Neural cell (in vitro differentiated cells): Measurements from ENCODE around the gene CD8A. TPM values are rescaled to one million over a fixed set of nuclear protein-coding genes. Genes with fewer than 3 reads are reported as not detected.

Source experiments
- H2AFZ ChIP-seq: fragments of 200-600, 300-800 bp; sonication (generic), shearing (Covaris generic); 2 replicates; pipeline ENCODE4 v1.6.0; 2014; ENCODE audit warnings: low read depth, mild to moderate bottlenecking, antibody characterized with exemption, low read length, moderate library complexity
- H3F3A ChIP-seq: fragments of 200-600 bp; shearing (Covaris generic); 2 replicates; pipeline ENCODE4 v1.6.1; 2016; ENCODE audit warnings: mild to moderate bottlenecking, moderate library complexity, mixed read lengths, antibody characterized with exemption, low read length; ENCODE audit not compliant: insufficient read depth, poor library complexity, severe bottlenecking
- H3K27ac ChIP-seq: fragments of 200-600, 300-800 bp; sonication (generic), shearing (Covaris generic); 2 replicates; pipeline ENCODE4 v1.5.1; 2014; ENCODE audit warnings: mild to moderate bottlenecking, low read length, moderate library complexity
- H3K27me3 ChIP-seq: fragments of 300-800, 200-600 bp; sonication (generic), shearing (Covaris generic); 2 replicates; pipeline ENCODE4 v1.6.0; 2014; ENCODE audit warnings: mild to moderate bottlenecking, low read depth, low read length, moderate library complexity; ENCODE audit not compliant: insufficient read depth
- H3K36me3 ChIP-seq: fragments of 300-800, 200-600 bp; sonication (generic), shearing (Covaris generic); 2 replicates; pipeline ENCODE4 v1.5.1; 2014; ENCODE audit warnings: mild to moderate bottlenecking, antibody characterized with exemption, low read length, moderate library complexity; ENCODE audit not compliant: insufficient read depth
- H3K4me2 ChIP-seq: fragments of 300-800, 200-600 bp; sonication (generic), shearing (Covaris generic); 2 replicates; pipeline ENCODE4 v1.6.0; 2014; ENCODE audit warnings: mild to moderate bottlenecking, low read length
- H3K4me3 ChIP-seq: fragments of 300-800, 200-600 bp; sonication (generic), shearing (Covaris generic); 2 replicates; pipeline ENCODE4 v1.5.1; 2014; ENCODE audit warnings: mild to moderate bottlenecking, low read length, moderate library complexity
- H3K79me2 ChIP-seq: fragments of 200-600 bp; shearing (Covaris generic); replicated peaks from 2 replicates; pipeline ENCODE4 v1.6.0; 2014; ENCODE audit warnings: mild to moderate bottlenecking, low read length, moderate library complexity; ENCODE audit not compliant: insufficient read depth
- H3K9ac ChIP-seq: fragments of 300-800, 200-600 bp; sonication (generic), shearing (Covaris generic); 2 replicates; pipeline ENCODE4 v1.6.1; 2016; ENCODE audit warnings: mild to moderate bottlenecking, low read length, mixed read lengths
- H3K9me2 ChIP-seq: fragments of 200-600 bp; shearing (Covaris generic); 2 replicates; pipeline ENCODE4 v1.6.1; 2016; ENCODE audit warnings: mild to moderate bottlenecking, low read length, mixed read lengths; ENCODE audit not compliant: insufficient read depth
- H3K9me3 ChIP-seq: fragments of 200-600, 300-800 bp; sonication (generic), shearing (Covaris generic); 2 replicates; pipeline ENCODE4 v1.6.1; 2016; ENCODE audit warnings: mild to moderate bottlenecking, mixed run types, low read length, moderate library complexity, mixed read lengths
- H4K20me1 ChIP-seq: fragments of 200-600 bp; shearing (Covaris generic); 2 replicates; pipeline ENCODE4 v1.6.1; 2016; ENCODE audit warnings: mild to moderate bottlenecking, mixed run types; ENCODE audit not compliant: insufficient read depth
- CTCF ChIP-seq: fragments of 450-650 bp; IDR thresholded peaks from 2 replicates; pipeline ENCODE4 v1.5.1; 2014; ENCODE audit warnings: antibody characterized with exemption, mild to moderate bottlenecking, moderate library complexity; ENCODE audit not compliant: poor library complexity, severe bottlenecking
- EP300 ChIP-seq: fragments of 450-650 bp; conservative IDR thresholded peaks from 2 replicates; pipeline ENCODE4 v1.6.1; 2014; ENCODE audit warnings: antibody characterized with exemption, mild to moderate bottlenecking, moderate library complexity; ENCODE audit not compliant: poor library complexity, severe bottlenecking
- EZH2 ChIP-seq: fragments of 200-600, 300-800 bp; shearing (Covaris generic), sonication (generic); IDR thresholded peaks from 2 replicates; pipeline ENCODE4 v1.6.1; 2014; ENCODE audit warnings: antibody characterized with exemption, low read length, borderline replicate concordance, mild to moderate bottlenecking; ENCODE audit not compliant: insufficient read depth, poor library complexity, severe bottlenecking
- MXI1 ChIP-seq: fragments of 450-650 bp; conservative IDR thresholded peaks from 2 replicates; pipeline ENCODE4 v1.6.1; 2014; ENCODE audit warnings: antibody characterized with exemption, mild to moderate bottlenecking; ENCODE audit not compliant: poor library complexity, severe bottlenecking
- POLR2AphosphoS5 ChIP-seq: IDR thresholded peaks from 2 replicates; pipeline ENCODE4 v1.6.1; 2012
- RAD21 ChIP-seq: fragments of 450-650 bp; conservative IDR thresholded peaks from 2 replicates; pipeline ENCODE4 v1.6.1; 2014; ENCODE audit warnings: antibody characterized with exemption, mild to moderate bottlenecking, moderate library complexity
- REST ChIP-seq: IDR thresholded peaks from 2 replicates; pipeline ENCODE4 v1.6.1; 2012; ENCODE audit warnings: borderline replicate concordance
- SMC3 ChIP-seq: fragments of 450-650 bp; conservative IDR thresholded peaks from 2 replicates; pipeline ENCODE4 v1.6.1; 2014; ENCODE audit warnings: antibody characterized with exemption, mild to moderate bottlenecking, moderate library complexity; ENCODE audit not compliant: poor library complexity
- TAF1 ChIP-seq: IDR thresholded peaks from 2 replicates; pipeline ENCODE4 v1.6.1; 2012; ENCODE audit warnings: low read depth
- polyA plus RNA-seq: library from polyadenylated mRNA; depleted of rRNA; stranded (reverse); fragments of >200 nt; gene quantifications from 2 replicates; pipeline ENCODE4 v1.2.3, GENCODE V29; 2014

Gene CD8A
- polyA plus RNA-seq, 1 donor from 2014 or later: 2.2 TPM

- no peak overlapping the region for H2AFZ ChIP-seq
- TF ChIP-seq EZH2 (no peak), CTCF (no peak), EP300 (no peak), RAD21 (no peak), SMC3 (no peak), REST (no peak), TAF1 (no peak), POLR2AphosphoS5 (no peak), MXI1 (no peak)
- H3K79me2 ChIP-seq: no peaks in the 10 kb centered on the region
- no peaks in the 10 kb centered on the region for H3K9me2 ChIP-seq
- H3F3A ChIP-seq: no peaks in the 10 kb centered on the region
- no peak overlapping the region for H3K9ac ChIP-seq
- H3K4me3 ChIP-seq: no peak overlapping the region
- no peaks in the 10 kb centered on the region for H3K27me3 ChIP-seq
- H3K27ac ChIP-seq: no peak overlapping the region
- H3K4me2 ChIP-seq: no peak overlapping the region
- H3K36me3 ChIP-seq: peaks cover 6% of the 10 kb centered on the region
- no peaks in the 10 kb centered on the region for H4K20me1 ChIP-seq
- no peaks in the 10 kb centered on the region for H3K9me3 ChIP-seq
These were observed 14.2 kb downstream of the CD8A start for GRCh38 chr2:86776532-86776931.

GRCh38 chr2:86775338-86775737 is 15.4 kb downstream of the CD8A start:
- Histone ChIP-seq H3K27ac (no peak overlapping the region), H3F3A (no peaks in the 10 kb centered on the region), H4K20me1 (no peaks in the 10 kb centered on the region), H3K9me2 (no peaks in the 10 kb centered on the region), H3K36me3 (peaks cover 6% of the 10 kb centered on the region), H3K4me3 (no peak overlapping the region), H3K27me3 (no peaks in the 10 kb centered on the region), H3K9me3 (no peaks in the 10 kb centered on the region), H3K9ac (no peak overlapping the region), H2AFZ (no peak overlapping the region), H3K4me2 (no peak overlapping the region), H3K79me2 (no peaks in the 10 kb centered on the region)
- TF ChIP-seq REST (no peak), EP300 (no peak), POLR2AphosphoS5 (no peak)
